Measurements from ENCODE around the gene ZNF185.

The ZNF185 gene

DNA sequence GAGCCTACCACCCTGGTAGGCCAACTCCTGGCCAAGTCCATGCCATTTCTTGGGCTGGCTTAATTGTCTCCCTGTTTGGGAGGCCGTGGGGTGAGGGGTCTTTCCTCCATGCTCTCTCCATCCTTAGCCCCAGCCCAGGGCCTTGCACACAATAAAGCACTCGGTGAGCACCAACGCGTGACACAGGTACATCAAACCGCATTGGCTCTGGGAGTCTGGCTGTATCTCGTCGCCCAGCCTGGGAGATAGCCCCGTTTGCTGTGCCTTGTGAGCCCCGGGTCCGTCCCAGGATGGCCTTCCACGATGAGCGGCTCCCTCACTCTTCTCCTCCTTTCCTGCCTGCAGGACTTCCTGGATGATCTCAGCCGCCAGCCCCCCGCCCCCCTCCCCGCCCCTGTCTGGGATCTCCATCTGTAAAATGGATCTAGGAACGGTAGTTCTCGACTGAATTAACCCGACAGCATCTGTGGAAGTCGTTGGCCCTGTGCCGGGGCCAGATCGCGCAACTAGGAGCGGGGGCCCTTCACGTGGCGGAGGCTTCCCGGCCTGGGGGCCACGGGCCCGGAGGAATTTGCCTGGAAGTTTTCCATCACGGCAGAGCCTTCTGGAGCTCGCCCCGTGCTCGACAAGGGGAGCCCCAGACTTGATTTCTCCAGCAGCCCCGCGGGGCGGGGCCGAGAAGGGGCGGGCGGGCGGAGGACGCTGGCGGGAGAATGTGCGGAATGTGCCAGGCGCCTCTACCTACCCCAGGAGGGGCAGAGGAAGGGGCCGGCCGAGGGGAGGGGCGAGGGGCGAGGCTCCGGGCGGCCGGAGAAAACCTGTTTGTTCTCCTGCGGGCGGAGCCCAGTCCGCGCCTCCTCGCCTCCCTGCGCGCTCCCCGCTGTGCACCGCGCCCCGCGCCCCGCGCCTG, at the start of gene ZNF185:
TSS of gene ZNF185 (plus strand) at position 846 of the 910 bp plus-strand sequence. CDS start 16,423 bp downstream, outside the sequence.
- in situ Hi-C loops (cut with HindIII; ENCODE audit: low sequenced_read_pairs), result no loop called here

GRCh38 chrX:152850465-152850864, 47.4 kb upstream of the ZNF185 start:
- in situ Hi-C loops (cut with HindIII; ENCODE audit: low sequenced_read_pairs), result no loop called here

DNA sequence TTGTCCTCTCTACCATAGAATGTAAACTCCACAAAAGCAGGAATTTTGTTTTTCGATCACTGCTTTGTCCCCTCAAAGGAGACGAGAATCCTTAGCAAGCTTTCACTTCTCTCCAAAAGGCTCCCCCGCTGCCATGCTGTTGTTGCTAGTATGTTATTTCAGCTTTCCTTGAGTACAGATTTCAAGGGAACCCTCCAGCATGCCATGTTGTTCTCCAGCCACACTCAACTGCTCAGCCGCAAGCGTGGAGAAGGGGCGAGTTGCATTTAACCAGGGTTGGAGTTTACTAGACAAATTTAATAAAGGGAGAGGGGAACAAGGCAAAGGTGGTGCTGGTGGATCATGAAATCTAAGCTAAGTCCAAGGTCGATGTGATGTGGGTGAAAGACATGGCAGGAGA, 43.9 kb upstream of the ZNF185 start:
- in situ Hi-C loops (cut with HindIII; ENCODE audit: low sequenced_read_pairs), result no loop called here

DNA sequence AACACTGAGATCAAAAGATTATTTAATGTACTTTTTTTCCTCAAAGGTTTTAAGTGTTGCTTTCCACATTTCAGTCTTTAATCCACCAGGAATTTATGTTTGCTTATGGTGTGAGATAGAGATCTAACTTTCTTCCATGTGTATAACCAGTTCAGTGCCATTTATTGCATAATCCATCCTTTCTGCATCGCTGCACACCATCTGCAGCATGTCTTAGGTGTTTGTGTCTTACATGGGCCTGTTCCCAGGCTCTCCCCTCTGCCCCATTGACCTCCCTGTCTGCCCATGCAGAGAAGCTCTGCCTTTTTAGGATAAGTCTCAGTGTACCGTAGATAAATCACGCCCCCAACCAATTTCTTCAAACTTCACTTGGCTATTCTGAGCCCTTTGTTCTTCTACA, 36.8 kb upstream of the ZNF185 start:
- in situ Hi-C loops (cut with HindIII; ENCODE audit: low sequenced_read_pairs), result no loop called here

GRCh38 chrX:152861826-152862225, 36.0 kb upstream of the ZNF185 start:
- in situ Hi-C loops (cut with HindIII; ENCODE audit: low sequenced_read_pairs), result no loop called here

DNA sequence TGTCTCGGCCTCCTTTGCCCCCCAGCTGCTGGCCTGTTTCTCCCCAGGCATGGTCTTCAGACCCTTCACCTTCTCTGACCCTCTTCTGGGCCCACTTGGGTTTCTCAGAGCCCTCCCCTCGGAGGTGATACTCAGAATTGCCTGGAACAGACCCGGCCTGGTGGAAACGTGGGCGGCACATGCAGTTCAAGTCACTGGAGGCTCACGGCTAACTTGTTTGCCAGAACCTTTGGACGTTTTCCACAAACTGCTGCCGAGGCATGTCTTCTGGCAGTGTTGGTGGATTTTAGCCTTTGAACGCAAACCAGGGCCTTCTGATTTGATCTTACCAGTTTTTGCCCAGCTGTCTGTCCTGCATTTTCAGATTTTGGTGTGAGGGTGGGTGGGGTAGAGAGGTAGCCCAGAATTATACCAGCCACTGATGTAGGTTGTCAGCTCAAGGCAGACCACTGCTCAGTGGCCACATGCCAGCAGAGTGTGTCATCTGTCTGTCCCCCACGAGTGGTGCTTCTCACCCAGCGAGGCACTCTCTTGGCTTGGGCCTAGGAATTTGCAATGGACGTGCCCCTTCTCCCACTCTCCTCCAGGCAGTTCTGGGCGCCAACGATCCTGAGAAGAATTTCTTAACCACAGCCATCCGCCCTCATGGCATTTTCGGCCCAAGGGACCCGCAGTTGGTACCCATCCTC, 32.5 kb upstream of the ZNF185 start:
- in situ Hi-C loops (cut with HindIII; ENCODE audit: low sequenced_read_pairs), result no loop called here

GRCh38 chrX:152866386-152866785, 31.5 kb upstream of the ZNF185 start:
- in situ Hi-C loops (cut with HindIII; ENCODE audit: low sequenced_read_pairs), result no loop called here

GRCh38 chrX:152869972-152870371, 27.9 kb upstream of the ZNF185 start:
- in situ Hi-C loops (cut with HindIII; ENCODE audit: low sequenced_read_pairs), result no loop called here

GRCh38 chrX:152871260-152871659, 26.6 kb upstream of the ZNF185 start:
- in situ Hi-C loops (cut with HindIII; ENCODE audit: low sequenced_read_pairs), result no loop called here

GRCh38 chrX:152872522-152872921, 25.3 kb upstream of the ZNF185 start:
- in situ Hi-C loops (cut with HindIII; ENCODE audit: low sequenced_read_pairs), result no loop called here

DNA sequence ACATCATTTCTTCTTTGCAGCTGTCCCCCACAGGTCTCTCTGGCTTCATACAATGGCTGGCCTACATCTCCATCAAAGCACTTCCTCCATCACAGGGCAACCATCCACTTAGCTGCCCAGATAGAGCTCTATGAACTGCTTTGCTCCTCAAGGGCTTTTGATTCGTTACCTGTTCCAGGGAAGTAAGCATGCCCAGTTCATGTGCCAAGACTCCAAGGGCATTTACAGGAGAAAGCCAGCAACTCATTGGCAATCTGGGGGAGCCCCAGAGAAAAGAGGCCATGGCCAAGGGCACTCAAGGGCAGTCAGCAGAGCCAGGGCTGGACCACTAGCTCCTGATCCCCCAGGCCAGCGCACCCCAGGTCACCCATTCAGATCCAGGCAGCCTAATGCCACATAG, 24.5 kb upstream of the ZNF185 start:
- in situ Hi-C loops (cut with HindIII; ENCODE audit: low sequenced_read_pairs), result no loop called here

- in situ Hi-C loops (cut with HindIII; ENCODE audit: low sequenced_read_pairs), result no loop called here
Observed at GRCh38 chrX:152876931-152877840, 20.7 kb upstream of the ZNF185 start.

GRCh38 chrX:152878976-152879755, 18.7 kb upstream of the ZNF185 start:
- in situ Hi-C loops (cut with HindIII; ENCODE audit: low sequenced_read_pairs), result no loop called here

DNA sequence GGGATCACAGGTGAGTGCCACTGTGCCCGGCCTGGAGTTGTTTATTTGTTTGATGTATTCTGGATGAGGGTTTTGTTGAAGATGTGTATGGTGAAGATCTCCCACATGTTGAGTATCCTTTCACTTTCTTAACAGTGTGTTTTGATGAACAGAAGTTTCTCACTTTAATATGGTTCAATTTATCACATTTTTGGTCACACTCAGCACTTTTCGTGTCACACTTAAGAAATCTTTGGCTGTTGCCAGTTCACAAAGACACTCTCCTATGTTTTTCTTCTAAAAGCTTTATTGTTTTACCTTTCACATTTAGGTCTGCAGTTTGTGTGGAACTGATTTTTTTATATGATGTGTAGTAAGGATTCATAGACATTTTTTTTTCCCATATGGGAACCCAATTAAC, 16.6 kb upstream of the ZNF185 start:
- in situ Hi-C loops (cut with HindIII; ENCODE audit: low sequenced_read_pairs), result no loop called here

DNA sequence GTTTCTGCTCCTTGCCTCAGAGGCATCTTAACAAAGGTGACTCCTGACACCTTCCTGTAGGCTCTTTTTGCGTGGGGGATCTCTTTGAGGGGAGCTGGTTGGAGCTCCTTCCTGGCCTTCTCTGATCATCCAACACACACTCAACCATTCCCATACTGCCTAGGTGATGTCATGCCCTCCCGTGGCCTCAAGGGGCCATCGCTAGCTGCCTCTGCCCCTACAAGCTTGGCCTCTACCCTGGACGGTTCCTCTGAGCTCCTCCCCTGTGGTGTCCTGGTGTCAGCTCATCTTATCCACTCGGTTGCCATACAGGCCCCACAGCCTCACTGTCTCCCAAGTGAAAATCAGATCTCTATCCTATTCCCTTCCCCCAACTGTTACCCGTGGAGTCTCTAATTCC, 13.7 kb upstream of the ZNF185 start:
- in situ Hi-C loops (cut with HindIII; ENCODE audit: low sequenced_read_pairs), result no loop called here

DNA sequence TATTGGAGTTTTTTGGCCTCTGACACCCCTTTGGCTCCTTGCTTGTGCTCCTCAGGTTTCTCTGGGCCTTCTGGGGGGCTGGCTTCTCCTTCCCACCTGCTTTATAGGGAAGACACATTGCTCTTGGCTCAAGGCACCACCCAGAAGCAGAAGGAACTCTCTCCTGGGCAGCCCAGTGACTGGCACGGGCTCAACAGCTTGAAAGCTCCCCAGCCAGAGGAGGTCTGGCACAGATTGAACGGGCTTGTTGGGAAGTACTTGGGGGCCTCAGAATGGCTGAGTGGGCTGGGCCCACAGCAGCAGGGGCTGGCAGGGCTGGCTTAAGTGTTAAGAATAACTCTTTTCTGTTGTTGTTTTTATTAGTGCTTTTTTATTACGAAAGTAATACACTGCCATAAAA, 11.2 kb upstream of the ZNF185 start:
- in situ Hi-C loops (cut with HindIII; ENCODE audit: low sequenced_read_pairs), result no loop called here

DNA sequence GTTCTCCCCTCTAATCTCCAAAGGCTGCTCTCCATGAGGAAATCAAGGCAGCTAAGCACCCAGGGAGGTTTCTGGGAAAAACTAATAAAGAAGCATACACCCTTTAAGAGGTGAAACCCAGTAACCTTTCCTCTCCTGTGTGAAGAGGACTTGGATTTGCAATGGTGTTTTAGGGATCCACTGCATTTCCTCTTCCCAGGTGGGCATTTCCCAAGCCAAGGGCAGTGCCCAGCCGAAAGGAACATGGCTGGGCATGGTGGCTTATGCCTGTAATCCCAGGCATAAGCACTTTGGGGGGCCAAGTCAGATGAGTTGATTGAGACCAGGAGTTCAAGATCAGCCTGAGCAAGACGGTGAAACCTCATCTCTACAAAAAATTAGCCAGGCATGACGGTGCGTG, 5.4 kb upstream of the ZNF185 start:
- in situ Hi-C loops (cut with HindIII; ENCODE audit: low sequenced_read_pairs), result no loop called here

DNA sequence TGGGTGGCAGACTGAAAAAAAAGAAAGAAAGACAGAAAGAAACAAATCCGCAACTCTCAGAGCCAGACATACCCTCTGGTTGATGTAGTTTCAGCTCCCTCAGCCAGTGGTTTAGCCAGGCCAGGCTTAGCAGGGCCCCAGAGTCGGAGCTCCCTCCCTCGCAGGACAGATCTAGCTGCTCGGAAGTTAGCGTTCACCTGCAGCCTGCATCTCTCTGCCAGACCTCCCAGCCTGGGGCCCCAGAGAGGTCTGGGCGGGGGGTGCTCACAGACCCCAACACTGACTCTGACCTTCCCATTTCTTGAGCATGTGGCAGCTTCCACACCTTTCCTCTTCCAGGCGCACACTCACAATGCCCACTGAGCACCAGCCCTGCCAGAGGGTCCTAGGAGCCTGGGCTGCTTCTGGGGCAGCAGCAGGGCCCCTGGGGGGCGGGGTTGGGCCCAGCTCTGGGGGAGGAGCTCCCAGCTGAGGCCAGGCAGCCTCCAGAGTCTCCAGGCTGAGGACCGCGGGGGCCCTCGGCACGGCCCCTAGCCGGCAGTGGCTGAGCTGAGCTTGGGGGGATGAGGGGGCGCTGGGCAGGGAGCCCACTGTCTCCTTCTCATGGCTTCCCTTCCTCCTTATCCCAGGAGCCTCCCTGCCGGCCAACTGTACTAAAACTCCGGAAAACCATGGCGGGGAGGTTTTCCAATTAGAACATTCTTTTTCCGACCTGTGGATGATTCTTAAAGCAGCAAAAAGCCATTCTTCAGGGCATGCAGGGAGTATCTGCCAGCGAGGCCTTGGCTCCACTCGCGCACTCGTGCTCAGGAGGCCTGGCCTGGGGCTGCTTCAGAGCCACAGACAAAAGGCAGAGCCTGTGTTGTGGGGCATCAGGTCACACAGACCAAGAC, 4.6 kb upstream of the ZNF185 start:
- in situ Hi-C loops (cut with HindIII; ENCODE audit: low sequenced_read_pairs), result no loop called here

- in situ Hi-C loops (cut with HindIII; ENCODE audit: low sequenced_read_pairs), result no loop called here
Observed at GRCh38 chrX:152893980-152894610, 3.8 kb upstream of the ZNF185 start.

Data from endothelial cell of hepatic sinusoid (primary cell).